GF-D8 (cell line): ENCODE results near the gene XPNPEP3.

Source experiments
- DNase-seq: peaks from one replicate; lab custom pipeline; 2025; lab: John Stamatoyannopoulos, UW

XPNPEP3 gene

DNA sequence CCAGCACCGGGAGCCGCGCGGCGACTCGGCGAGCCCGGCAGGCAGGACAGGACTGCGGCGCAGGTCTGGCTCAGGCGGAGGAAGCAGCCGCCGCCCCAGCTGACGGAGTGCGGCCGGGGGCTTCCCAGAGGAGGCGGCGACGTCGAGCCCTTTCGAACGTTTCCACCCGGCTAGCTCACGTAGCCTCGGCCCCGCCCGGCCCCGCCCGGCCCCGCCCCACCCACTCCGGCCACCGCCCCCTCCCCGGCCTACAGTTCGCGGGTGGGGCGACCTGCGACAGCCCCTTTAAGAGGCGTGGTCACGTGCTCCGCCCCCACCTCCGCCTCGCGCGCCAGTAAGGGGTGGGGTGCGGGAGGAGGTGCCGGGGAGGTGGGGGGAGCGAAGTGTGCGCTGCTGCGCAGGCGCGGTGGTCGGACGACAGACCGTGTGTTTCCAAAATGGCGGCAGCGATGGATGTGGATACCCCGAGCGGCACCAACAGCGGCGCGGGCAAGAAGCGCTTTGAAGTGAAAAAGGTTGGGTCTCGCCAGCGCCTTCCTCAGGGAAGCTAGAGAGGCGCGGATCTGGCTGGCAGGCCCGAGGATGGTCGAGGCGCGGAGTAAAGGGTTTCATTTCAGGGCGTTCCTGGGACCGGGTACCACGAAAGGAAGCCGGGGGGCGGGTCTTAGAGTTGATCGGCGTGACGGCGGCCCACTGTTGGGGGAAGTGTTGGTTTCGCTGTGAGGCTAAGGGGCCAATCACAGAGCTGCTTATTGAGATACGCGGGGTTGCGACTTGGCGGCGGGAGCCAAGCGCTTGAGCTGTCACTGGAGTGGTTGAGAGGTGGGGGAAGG is 94.2 kb downstream of the XPNPEP3 start, which contains the start of gene RBX1:
TSS of gene RBX1 (plus strand) at position 417 of the 833 bp plus-strand sequence. CDS start at position 438, 21 bp downstream.
- peak; percentile 94 for DNase-seq

GRCh38 chr22:40951795-40952605 is 95.1 kb downstream of the XPNPEP3 start:
- DNase-seq = no peak

GRCh38 chr22:40953471-40953870 is 96.5 kb downstream of the XPNPEP3 start:
- no peak for DNase-seq

DNA sequence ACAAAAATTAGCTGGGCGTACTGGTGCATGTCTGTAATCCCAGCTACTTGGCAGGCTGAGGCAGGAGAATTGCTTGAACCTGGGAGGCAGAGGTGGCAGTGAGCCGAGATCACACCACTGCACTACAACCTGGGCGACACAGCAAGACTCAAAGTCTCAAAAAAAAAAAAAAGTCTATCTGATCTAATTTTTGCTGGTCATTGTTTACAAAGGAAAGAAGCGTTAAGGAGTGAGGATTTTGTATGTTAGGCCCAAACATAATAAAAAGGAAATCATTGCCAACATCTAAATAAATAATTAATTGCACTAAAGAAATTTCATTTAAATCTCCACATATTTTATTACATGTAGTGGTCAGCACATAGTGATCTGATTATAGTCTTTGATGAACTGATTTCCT is 97.2 kb downstream of the XPNPEP3 start:
- no peak for DNase-seq

DNA sequence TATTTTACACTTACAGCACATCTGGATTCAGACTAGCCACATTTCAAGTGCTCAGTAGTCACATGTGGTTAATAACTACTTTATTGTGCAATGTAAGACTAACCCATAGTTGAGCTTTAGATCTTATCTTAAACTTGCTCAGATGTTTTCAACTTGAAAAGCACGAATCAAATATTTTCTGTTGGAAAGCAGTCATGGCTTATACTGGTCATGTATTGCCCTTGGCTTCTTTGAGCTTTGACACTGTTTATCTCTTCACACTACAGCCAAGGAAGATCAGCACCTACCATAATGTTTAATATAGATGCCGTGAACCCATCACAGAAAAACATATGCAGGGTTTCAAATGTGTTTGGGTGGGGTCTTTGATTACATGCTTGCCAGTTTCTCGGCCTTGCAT is 98.6 kb downstream of the XPNPEP3 start:
- peak; percentile 43 for DNase-seq

- DNase-seq = no peak
These were observed 100.7 kb downstream of the XPNPEP3 start for GRCh38 chr22:40957601-40958000.

- no peak for DNase-seq
These were observed 101.4 kb downstream of the XPNPEP3 start for GRCh38 chr22:40958299-40958698.

- DNase-seq = no peak
These were observed 103.2 kb downstream of the XPNPEP3 start for GRCh38 chr22:40960145-40960544.

DNA sequence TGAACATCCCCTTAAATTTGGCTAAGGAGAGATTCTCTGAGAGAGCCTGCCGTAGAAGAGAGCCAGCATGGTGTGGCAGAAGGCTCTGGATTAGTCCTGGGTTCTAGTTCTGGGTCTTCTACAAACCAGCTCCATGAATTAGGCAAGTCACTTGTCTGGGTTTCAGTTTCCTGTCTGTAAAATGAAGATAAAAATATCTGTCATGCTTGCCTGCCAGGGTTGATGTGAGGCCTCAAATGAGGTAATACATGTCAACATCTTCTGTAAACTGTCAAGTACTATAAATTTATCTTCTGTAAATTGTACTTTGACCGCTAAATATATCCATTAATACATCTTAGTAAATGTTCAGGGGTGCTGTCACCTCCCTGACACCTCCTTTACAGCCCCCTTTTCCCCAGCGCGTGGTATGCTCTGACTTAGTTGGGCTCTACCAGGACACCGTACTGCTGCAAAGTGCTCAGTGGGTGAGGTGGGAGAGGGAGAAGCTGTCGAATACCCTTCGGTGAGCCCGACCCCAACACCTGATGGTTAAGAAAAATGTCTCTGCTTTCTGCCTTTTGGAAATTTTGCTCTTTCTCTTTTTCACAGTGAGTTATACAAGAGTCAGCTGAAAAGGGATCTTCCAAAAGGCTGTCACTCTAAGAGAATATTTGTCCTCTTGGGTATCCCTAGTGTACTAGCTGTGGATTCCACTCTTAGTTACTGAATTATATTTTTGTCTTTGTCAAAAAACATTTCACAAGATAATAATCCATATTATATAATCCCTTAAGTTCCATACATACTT is 109.2 kb downstream of the XPNPEP3 start:
- peak; percentile 69 for DNase-seq

- DNase-seq = peak; percentile 35
These were observed 109.8 kb downstream of the XPNPEP3 start for GRCh38 chr22:40966726-40967085.

GRCh38 chr22:40967111-40967760 is 110.3 kb downstream of the XPNPEP3 start:
- DNase-seq = no peak

GRCh38 chr22:40972587-40972986 is 115.6 kb downstream of the XPNPEP3 start:
- DNase-seq = no peak

GRCh38 chr22:40973144-40973543 is 116.2 kb downstream of the XPNPEP3 start:
- DNase-seq = no peak

DNA sequence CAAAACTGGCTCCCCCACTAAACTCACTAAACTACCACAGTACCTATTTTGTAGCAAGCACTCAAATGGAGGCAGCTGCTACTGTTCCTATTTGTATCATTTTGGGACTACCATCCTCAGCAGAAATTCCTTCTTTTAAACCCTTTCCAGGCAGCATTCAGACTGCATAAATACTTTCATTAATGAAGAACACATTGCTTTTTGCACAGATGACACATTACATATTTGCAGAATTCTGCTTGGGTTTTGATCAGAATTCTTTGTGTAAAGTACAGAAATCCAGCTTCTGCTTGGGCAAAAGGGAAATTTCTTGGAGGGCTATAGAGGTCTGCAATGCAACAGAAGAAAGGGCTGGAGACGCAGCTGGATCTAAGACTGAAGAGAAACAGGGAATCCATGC is 118.4 kb downstream of the XPNPEP3 start:
- no peak for DNase-seq

- no peak for DNase-seq
These were observed 120.1 kb downstream of the XPNPEP3 start for GRCh38 chr22:40976866-40977700.

- no peak for DNase-seq
These were observed 122.2 kb downstream of the XPNPEP3 start for GRCh38 chr22:40979198-40979597.

- no peak for DNase-seq
These were observed 122.9 kb downstream of the XPNPEP3 start for GRCh38 chr22:40979871-40980270.
